IPS-11a (cell line): ENCODE results near the gene EPN2.

Experiments used
- H3K4me3 ChIP-seq: one replicate; pipeline ENCODE4 v1.5.1; 2013; ENCODE audit warnings: low read depth, low read length, control low read depth

EPN2 gene

DNA sequence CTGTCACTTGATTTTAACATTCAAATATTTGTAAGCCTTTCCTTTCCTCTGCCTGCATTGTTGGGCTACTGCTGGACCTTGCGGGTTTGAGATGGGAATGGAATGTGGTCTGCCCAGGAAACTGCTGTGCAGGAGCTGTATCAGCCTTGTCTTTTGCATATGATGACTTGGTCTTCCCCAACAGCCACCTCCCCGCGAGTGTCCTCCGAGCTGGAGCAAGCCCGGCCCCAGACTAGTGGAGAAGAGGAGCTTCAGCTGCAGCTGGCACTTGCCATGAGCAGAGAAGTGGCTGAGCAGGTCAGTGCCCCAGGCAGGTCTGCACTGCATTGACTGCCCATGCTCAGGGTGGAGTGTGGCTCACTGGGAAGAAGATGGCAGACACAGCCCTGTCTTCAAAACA is 72.5 kb downstream of the EPN2 start:
- H3K4me3 ChIP-seq: no peak overlapping the region

DNA sequence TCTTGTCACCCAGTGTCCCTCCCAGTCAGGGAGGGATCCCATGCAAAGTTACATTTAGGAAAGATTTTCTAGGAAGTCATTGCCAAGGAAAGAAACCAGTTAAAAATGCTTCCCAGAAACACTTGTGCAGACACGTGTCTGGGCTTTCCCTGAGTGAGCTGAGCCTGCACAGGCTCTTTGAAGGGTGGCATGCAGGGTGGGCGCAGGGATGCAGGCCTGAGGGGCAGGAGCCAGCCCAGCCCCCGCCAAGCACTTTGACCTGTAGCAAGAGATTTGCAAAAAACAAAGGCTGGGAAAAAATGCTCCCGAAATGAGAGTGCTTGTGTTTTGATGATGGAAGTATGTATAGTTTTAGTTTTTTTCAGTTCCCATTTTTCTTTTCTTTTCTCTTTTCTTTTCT is 73.0 kb downstream of the EPN2 start:
- no peak overlapping the region for H3K4me3 ChIP-seq

- H3K4me3 ChIP-seq: no peak overlapping the region
These were observed 73.8 kb downstream of the EPN2 start for GRCh38 chr17:19311016-19311415.

DNA sequence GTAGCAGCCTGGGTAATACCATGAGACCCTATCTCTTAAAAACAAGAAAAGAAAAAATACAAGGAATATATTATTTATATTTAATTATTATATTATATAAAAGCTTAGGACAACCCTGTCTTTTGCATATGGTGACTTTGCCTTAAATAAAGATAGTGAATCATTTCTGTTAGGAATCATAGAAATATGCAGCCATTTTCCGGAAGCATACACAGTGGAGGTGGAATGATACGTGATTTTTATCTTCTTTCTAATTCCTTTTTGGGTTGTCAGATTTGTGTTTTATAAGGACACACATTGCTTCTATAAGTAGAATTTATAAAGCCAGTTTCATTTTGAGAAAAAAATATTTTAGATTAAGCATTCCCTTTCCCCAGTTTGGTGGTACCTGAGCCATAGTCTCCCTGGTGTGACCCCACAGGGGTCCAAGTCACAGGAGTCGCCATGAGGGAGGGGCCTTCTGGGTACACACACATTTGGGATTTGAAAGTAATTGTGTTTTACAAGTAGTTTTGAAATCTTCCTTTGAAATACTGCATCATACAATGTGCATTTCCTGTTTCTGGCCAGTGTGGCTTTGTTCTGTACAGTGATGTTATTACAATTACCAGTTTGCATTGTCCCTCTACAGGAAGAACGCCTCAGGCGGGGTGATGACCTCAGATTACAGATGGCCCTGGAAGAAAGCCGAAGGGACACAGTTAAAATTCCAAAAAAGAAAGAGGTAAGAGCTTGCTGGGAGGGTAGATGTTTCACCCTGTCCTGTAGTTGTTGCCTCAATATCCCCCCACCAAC is 74.5 kb downstream of the EPN2 start:
- H3K4me3 ChIP-seq: no peak overlapping the region

- H3K4me3 ChIP-seq: no peak overlapping the region
These were observed 75.2 kb downstream of the EPN2 start for GRCh38 chr17:19312406-19312805.

DNA sequence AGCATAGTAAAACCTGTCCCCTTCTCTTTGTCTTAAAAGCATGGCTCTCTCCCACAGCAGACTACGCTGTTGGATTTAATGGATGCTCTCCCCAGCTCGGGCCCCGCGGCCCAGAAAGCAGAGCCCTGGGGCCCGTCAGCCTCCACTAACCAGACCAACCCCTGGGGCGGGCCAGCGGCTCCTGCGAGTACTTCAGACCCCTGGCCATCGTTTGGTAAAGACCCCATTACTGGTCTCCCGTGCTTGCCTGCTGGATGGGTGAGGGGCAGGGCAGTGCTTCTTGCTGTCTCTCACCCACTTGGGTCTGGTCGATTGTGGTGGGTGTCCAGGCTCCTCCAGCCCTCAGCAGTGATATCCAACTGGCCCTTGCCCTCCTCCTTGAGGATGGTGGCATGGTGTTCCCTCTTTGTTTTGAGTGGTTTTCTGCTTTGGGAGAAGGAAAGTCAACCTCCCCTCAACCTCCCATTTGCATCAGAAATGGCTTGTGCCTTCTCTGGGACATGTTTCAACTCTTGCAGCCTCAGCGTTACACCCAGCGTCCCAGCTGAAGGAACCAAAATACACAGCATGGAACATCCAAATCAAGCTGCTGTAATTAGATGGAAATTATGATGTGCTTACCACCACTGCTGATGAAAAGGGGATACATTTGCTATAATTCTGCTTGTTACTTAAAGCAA is 76.0 kb downstream of the EPN2 start:
- no peak overlapping the region for H3K4me3 ChIP-seq

GRCh38 chr17:19313746-19314651 is 76.8 kb downstream of the EPN2 start:
- H3K4me3 ChIP-seq: no peak overlapping the region

DNA sequence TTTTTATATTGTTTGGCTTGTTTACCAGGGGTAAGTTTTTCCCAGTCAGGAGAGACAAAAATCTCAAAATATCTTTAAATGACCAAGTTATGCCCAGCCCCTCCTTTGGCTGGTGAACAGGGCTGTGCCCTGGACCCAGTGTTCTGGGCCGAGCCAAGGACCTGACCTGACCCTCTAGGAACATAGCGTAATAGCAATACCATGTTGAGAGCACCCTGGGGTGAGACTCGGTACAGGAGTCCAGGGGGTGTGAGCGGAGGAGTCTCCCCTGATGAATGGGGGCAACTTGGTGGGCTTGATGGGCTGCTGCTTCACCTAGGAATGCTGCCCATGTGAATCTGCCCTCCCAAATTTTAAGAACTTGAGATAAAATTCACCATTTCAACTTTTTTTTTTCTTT is 77.9 kb downstream of the EPN2 start:
- H3K4me3 ChIP-seq: no peak overlapping the region

GRCh38 chr17:19316761-19317358 is 79.7 kb downstream of the EPN2 start:
- no peak overlapping the region for H3K4me3 ChIP-seq

GRCh38 chr17:19317359-19318095 is 80.4 kb downstream of the EPN2 start:
- no peak overlapping the region for H3K4me3 ChIP-seq

DNA sequence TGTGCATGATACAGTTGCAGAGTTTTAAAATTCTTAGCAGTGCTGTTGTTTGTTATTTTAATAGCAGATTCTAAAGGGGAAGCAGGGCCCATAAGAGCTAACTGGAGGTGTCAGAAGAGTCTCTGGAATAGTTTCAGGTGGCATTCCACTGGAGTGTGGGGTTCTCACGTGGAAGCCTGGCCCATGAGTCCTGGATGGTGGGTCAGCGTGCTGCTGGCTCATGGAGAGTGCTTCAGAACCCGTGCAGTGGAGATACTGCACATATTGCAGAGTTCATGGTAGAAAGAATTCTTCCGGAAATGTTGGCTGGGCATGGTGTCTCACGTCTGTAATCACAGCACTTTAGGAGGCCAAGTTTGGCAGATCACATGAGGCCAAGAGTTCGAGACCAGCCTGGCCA is 81.4 kb downstream of the EPN2 start:
- H3K4me3 ChIP-seq: no peak overlapping the region

GRCh38 chr17:19319771-19320505 is 82.8 kb downstream of the EPN2 start:
- H3K4me3 ChIP-seq: no peak overlapping the region

GRCh38 chr17:19320876-19321275 is 83.7 kb downstream of the EPN2 start:
- H3K4me3 ChIP-seq: no peak overlapping the region

GRCh38 chr17:19321481-19322128 is 84.4 kb downstream of the EPN2 start:
- H3K4me3 ChIP-seq: no peak overlapping the region

- no peak overlapping the region for H3K4me3 ChIP-seq
These were observed 85.0 kb downstream of the EPN2 start for GRCh38 chr17:19322129-19322505.

- no peak overlapping the region for H3K4me3 ChIP-seq
These were observed 85.7 kb downstream of the EPN2 start for GRCh38 chr17:19322861-19323260.

- no peak overlapping the region for H3K4me3 ChIP-seq
These were observed 88.4 kb downstream of the EPN2 start for GRCh38 chr17:19325542-19325941.

GRCh38 chr17:19327031-19327783 is 90.0 kb downstream of the EPN2 start:
- H3K4me3 ChIP-seq: no peak overlapping the region
